Psoas muscle (tissue), 8 donors: ENCODE results near the gene TSPAN15. TPM values are rescaled to one million over a fixed set of nuclear protein-coding genes. Genes with fewer than 3 reads are reported as not detected.
A peak's percentile ranks its signal among the peaks of the same experiment; 100 is the strongest.

Experiments
- ATAC-seq, 4 donors: fragments of 200-7000 bp; cut with Tn5 transposase; one replicate each; pipeline ENCODE4 v1.9.1; 2020; ENCODE audit warnings: moderate library complexity in 3 of 4, mild to moderate bottlenecking in 2 of 4
- DNase-seq, 2 donors: peaks; one replicate each; pipeline ENCODE4 v3.0.0-alpha.2; 2020
- H3K27ac ChIP-seq: fragments of 200-600 bp; one replicate; pipeline ENCODE4 v1.8.0; 2022
- H3K27me3 ChIP-seq, 3 donors: fragments of 200-600 bp in 1 of 3; one replicate each; pipeline versions ENCODE4 v1.6.1 to v1.8.0; 2013 to 2022; ENCODE audit warnings: low read length in 2 of 3, mild to moderate bottlenecking in 2 of 3, moderate library complexity in 1 of 3; ENCODE audit not compliant: insufficient read depth in 3 of 3
- H3K36me3 ChIP-seq, 2 donors: fragments of 200-600 bp in 1 of 2; one replicate each; pipeline versions ENCODE4 v1.6.1 to v1.8.0; 2013 to 2022; ENCODE audit warnings: low read depth in 1 of 2, mild to moderate bottlenecking in 1 of 2, moderate library complexity in 1 of 2; ENCODE audit not compliant: insufficient read depth in 1 of 2
- H3K4me1 ChIP-seq: fragments of 200-600 bp; one replicate; pipeline ENCODE4 v1.8.0; 2022
- H3K4me3 ChIP-seq: fragments of 200-600 bp; one replicate; pipeline ENCODE4 v1.8.0; 2022; ENCODE audit warnings: mild to moderate bottlenecking
- H3K9me3 ChIP-seq: fragments of 200-600 bp; one replicate; pipeline ENCODE4 v1.8.0; 2022
- WGBS, 3 donors: extraction: QIAGEN DNeasy Blood & Tissue Kit; methylation state at CpG; one replicate each; pipeline versions ENCODE4 v1.1.6 to v1.1.7; 2013; 5-methylcytosine and 5-hydroxymethylcytosine counted together
- intact Hi-C, 2 donors: fragments of 100-400 bp; cut with DNase I; formaldehyde crosslinking; loops; one replicate each; pipeline versions ENCODE4 v1.11.0 to v1.14.2; 2022
- polyA plus RNA-seq, 3 donors: library from polyadenylated mRNA; stranded (reverse); fragments of 200-250 nt; gene quantifications; one replicate each; pipeline ENCODE4 v1.2.3, GENCODE V29; 2013
- total RNA-seq, 4 donors: library from RNA; stranded (reverse); fragmentation: NEBNext Ultra II Directional in 2 of 4; extraction: Animal tissue kit (Norgen Biotek cat#: 25700) in 2 of 4; gene quantifications; one replicate each; pipeline versions ENCODE4 v1.2.1 to v1.2.4, GENCODE V29; 2021 to 2023
- TF ChIP-seq, protein P1 (sequence below): fragments of 200-600 bp; IDR thresholded peaks from one replicate; pipeline ENCODE4 v1.8.0; 2022; ENCODE audit warnings: antibody characterized with exemption
- donor health status: healthy with polysubstance abuse.
- donor health status: DM: no; HTN: no; CAD: no; lungs with moderate emphysema.
- donor health status: Bipolar disorder and iron deficiency.
- donor health status: healthy.
- donor health status: DM: yes; HTN: yes; CAD: no.
- donor health status: DM: no; HTN: no; CAD: no.
- donor health status: DM: no; HTN: no; CAD: no.
- donor health status: DM: yes; HTN: yes; CAD: no.

The TSPAN15 gene
- total and polyA plus RNA-seq, 7 donors: 6.3 to 35.0 (median 10.7) TPM

DNA sequence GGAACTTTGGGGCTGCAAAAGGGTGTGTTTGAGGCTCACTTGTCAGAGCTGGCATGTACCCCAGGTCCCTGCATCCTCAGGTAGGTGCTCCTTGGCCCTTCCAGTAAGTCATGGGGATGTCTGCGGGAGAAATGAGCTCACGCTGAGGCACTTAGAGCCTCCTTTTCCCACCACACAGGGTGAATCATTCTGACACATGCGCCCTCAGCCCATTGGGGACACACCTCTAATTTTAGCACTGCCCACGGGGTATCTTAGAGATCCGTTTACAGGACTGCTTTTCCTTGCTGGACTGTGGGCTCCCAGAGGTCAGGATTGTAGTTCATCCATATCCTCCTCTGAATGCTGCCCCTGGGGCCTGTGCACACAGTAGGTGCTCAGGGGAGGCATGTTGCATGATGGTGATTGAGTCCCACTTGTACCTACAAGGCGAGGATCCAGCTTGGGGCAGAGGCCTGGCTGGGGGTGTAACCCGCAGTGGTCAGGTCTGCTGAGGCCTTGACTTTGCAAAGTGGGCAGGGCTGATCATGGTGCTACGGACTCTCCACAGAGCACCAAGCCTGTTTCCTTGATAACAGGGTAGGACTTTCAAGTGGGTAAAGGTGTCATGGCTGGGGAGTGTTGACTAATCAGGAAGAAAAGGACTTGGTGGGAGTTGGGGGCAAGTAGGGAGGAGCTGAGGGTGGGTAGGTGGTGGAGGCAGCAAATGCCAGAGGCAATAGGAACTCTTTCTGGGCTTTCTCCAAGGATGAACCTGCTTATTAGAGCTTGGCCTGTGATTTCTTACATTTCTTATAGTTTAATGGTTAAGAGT is 5.8 kb downstream of the TSPAN15 start:
- intact Hi-C loops: loop anchor here in 1 of 2 donors (5.0 kb wide), 1 partner anchor 40 kb away; no protein-coding TSS in a partner anchor
- Histone ChIP-seq H3K4me3 (no peak overlapping the region), H3K9me3 (no peaks in the 10 kb centered on the region), H3K27me3 (no peaks in the 10 kb centered on the region), H3K36me3 (no peaks in the 10 kb centered on the region), H3K27ac (peak overlapping the region; percentile 91), H3K4me1 (peaks cover 87% of the 10 kb centered on the region)
- ATAC-seq (peak; percentile 82 to 90 (median 88)), DNase-seq (peak in 1 of 2 donors; percentile 75)
- TF ChIP-seq, protein P1, sequence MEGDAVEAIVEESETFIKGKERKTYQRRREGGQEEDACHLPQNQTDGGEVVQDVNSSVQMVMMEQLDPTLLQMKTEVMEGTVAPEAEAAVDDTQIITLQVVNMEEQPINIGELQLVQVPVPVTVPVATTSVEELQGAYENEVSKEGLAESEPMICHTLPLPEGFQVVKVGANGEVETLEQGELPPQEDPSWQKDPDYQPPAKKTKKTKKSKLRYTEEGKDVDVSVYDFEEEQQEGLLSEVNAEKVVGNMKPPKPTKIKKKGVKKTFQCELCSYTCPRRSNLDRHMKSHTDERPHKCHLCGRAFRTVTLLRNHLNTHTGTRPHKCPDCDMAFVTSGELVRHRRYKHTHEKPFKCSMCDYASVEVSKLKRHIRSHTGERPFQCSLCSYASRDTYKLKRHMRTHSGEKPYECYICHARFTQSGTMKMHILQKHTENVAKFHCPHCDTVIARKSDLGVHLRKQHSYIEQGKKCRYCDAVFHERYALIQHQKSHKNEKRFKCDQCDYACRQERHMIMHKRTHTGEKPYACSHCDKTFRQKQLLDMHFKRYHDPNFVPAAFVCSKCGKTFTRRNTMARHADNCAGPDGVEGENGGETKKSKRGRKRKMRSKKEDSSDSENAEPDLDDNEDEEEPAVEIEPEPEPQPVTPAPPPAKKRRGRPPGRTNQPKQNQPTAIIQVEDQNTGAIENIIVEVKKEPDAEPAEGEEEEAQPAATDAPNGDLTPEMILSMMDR: no peak
- WGBS, 3 donors: 43 to 55% (median 47%) methylated on average over 8 of the region's 8 CpGs

DNA sequence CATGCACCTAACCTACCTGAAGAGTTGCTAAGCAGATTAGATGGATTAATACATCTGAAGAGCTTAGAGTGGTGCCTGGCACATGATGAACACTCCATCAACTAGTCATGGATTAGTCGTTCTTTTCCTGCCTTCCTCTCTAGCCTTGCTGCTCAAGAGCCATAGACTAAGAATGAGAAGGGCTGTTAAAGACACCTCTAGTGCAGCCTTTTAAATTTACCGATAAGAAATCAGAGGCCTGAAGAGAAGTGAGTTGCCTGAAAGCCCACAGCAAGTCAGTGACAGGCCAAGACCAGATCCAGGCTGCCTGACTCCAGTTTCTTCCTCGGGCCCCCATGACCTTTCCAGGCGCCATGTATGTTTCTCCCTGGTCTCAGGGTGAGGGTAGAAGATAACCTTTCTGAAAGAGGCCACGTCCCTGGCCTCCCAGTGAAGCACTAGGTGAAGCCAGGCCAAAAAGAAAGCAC is 6.5 kb downstream of the TSPAN15 start:
- peaks cover 84% of the 10 kb centered on the region for H3K4me1 ChIP-seq
- peak overlapping the region; percentile 32 for H3K4me3 ChIP-seq
- 53 to 70% (median 55%) methylated on average over 5 of the region's 5 CpGs for WGBS, 3 donors
- DNase-seq (no peak), ATAC-seq (peak in 1 of 4 donors; percentile 22)
- H3K27me3 ChIP-seq: no peaks in the 10 kb centered on the region
- peak overlapping the region; percentile 91 for H3K27ac ChIP-seq
- no peaks in the 10 kb centered on the region for H3K36me3 ChIP-seq
- TF ChIP-seq, protein P1: no peak
- no peaks in the 10 kb centered on the region for H3K9me3 ChIP-seq
- intact Hi-C loops: loop anchor here (2.0 to 5.0 kb wide), 2 partner anchors 17 to 39 kb away; no protein-coding TSS in a partner anchor

DNA sequence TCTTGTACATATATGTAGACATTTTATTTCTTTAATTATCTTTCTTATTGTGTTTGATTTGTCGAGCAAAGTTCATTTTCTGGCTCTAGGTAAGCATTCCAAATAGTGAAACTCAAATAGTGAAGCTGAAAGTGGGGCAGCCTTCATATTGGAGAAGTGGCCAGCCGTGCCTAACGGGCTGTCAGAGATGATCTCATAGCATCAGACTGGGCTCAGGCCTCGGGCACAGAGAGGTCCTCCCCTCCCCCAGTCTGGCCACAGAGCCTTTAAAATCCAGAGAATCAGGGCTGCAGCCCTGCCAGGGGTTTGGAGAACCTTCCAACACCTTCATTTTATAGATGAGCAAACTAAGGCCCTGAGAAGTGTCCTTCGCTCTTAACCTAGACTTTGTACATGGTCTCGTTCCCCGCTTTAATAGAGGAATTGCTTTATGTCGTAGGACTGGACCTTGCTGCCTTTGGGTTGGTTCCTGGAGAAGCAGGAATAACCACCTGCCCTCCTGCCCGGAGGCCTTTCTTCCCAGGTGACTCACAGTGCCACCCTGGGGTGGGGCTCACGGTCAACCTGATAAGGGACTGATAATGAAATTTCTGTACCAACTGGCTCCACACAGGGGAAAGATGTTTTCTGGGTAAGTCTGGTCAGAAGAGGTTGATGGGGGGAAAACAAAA is 7.3 kb downstream of the TSPAN15 start:
- peak; percentile 40 to 70 for DNase-seq
- H3K27ac ChIP-seq: peak overlapping the region; percentile 91
- TF ChIP-seq, protein P1: no peak
- intact Hi-C loops: loop anchor here (2.0 to 5.0 kb wide), 2 partner anchors 16 to 39 kb away; no protein-coding TSS in a partner anchor
- H3K4me3 ChIP-seq: peak overlapping the region; percentile 32
- peaks cover 84% of the 10 kb centered on the region for H3K4me1 ChIP-seq
- no peaks in the 10 kb centered on the region for H3K36me3 ChIP-seq
- H3K9me3 ChIP-seq: no peaks in the 10 kb centered on the region
- 55 to 66% (median 56%) methylated on average over 10 of the region's 10 CpGs for WGBS, 3 donors
- H3K27me3 ChIP-seq: no peaks in the 10 kb centered on the region
- ATAC-seq: peak in 3 of 4 donors; percentile 72 to 78 (median 75)

DNA sequence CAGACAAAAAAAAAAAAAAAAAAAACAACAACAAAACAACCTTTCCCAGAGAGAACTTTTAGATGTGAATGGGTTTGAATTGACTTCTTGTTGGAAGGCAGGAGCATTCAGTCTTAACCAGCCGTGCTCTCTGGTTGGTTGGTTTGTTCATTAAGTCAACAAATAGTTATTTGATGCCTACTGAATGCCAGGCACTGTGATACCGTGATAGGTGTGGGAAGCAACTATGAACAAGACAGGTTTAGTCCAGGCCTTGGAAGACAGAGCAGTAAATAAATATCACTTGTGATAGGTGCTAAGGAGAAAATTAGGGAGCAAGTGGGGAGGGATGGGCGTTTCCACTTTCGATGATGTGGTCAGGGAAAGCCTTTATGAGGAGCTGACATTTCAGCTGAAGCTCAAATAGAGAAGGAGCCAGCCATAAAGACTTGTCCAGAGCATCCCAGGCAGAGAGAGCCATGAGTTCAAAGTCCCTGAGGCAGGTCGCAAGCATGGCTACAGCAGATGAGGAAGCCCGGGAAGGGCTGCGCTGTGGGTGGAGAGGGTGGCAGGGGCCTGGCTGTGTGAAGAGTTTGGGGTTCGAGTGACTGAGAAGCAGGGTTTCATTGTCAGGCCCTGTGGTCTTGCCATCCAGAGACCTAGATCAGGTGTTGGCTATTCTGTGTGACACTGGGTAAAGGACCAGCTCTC is 8.0 kb downstream of the TSPAN15 start:
- Histone ChIP-seq H3K4me3 (no peak overlapping the region), H3K27me3 (no peaks in the 10 kb centered on the region), H3K36me3 (no peaks in the 10 kb centered on the region), H3K9me3 (no peaks in the 10 kb centered on the region), H3K4me1 (peaks cover 84% of the 10 kb centered on the region), H3K27ac (peak overlapping the region; percentile 91)
- DNase-seq (no peak), ATAC-seq (no peak)
- 61 to 80% (median 80%) methylated on average over 8 of the region's 8 CpGs for WGBS, 3 donors
- intact Hi-C loops: loop anchor here (2.0 to 5.0 kb wide), 2 partner anchors 16 to 38 kb away; no protein-coding TSS in a partner anchor
- TF ChIP-seq, protein P1: no peak
